K562 (cell line): ENCODE data around the gene KLRC3. TPM values are rescaled to one million over a fixed set of nuclear protein-coding genes. Genes with fewer than 3 reads are reported as not detected.
A peak's percentile ranks its signal among the peaks of the same experiment; 100 is the strongest.

Source experiments
- ARID4B ChIP-seq: sonication (generic); formaldehyde crosslinking; IDR thresholded peaks from 2 replicates; pipeline ENCODE4 v1.8.0; 2022; ENCODE audit warnings: mild to moderate bottlenecking, missing genetic modification reagents
- ATF3 ChIP-seq, 2 experiments: fragments of 450-650 bp in 1 of 2; sonication (generic) in 1 of 2; formaldehyde crosslinking in 1 of 2; IDR thresholded peaks in 1 of 2; conservative IDR thresholded peaks in 1 of 2; 2 replicates each; pipeline versions ENCODE4 v1.6.1 to v1.8.1; 2016 to 2023; ENCODE audit warnings: mild to moderate bottlenecking in 2 of 2, moderate library complexity in 2 of 2, inconsistent platforms in 1 of 2, missing genetic modification reagents in 1 of 2
- PML ChIP-seq: IDR thresholded peaks from 2 replicates; pipeline ENCODE4 v1.6.1; 2012; ENCODE audit warnings: low read length, inconsistent platforms
- PPARD ChIP-seq: fragments of 250-450 bp; sonication (Bioruptor Pico); IDR thresholded peaks from 2 replicates; pipeline ENCODE4 v1.8.0; 2022; ENCODE audit warnings: inconsistent platforms, mild to moderate bottlenecking, moderate library complexity
- PRMT5 ChIP-seq: sonication (generic); formaldehyde crosslinking; IDR thresholded peaks from 2 replicates; pipeline ENCODE4 v1.5.0; 2020; ENCODE audit warnings: missing genetic modification reagents
- RAD21 ChIP-seq, 2 experiments: fragments of 250-450 bp in 1 of 2; fragments of 450-650 bp in 1 of 2; sonication (Bioruptor Pico) in 1 of 2; formaldehyde crosslinking in 1 of 2; IDR thresholded peaks in 1 of 2; conservative IDR thresholded peaks in 1 of 2; 2 replicates each; pipeline versions ENCODE4 v1.4.0 to v1.8.0; 2020 to 2022; ENCODE audit warnings: mild to moderate bottlenecking in 2 of 2, moderate library complexity in 1 of 2
- TRIM24 ChIP-seq, 2 experiments: fragments of 450-650 bp; IDR thresholded peaks; 2 replicates each; pipeline ENCODE4 v1.6.1; 2016
- U2AF2 ChIP-seq: fragments of 200-400 bp; formaldehyde crosslinking; optimal IDR thresholded peaks from 2 replicates; pipeline ENCODE3; 2017; ENCODE audit warnings: low read depth, mild to moderate bottlenecking, low read length
- ZNF197 ChIP-seq: fragments of 200-800 bp; sonication (Bioruptor generic); IDR thresholded peaks from 2 replicates; pipeline ENCODE4 v1.6.1; 2016; ENCODE audit warnings: low read depth, missing genetic modification characterization, missing compliant biosample characterization
- ZNF3 ChIP-seq: fragments of 250-450 bp; sonication (Bioruptor Pico); IDR thresholded peaks from 2 replicates; pipeline ENCODE4 v1.5.0; 2021; ENCODE audit warnings: mild to moderate bottlenecking, moderate library complexity
- ZNF347 ChIP-seq: fragments of 450-650 bp; formaldehyde crosslinking; IDR thresholded peaks from 2 replicates; pipeline ENCODE4 v1.4.0; 2020; ENCODE audit warnings: low read depth, mild to moderate bottlenecking, moderate library complexity
- ZNF589 ChIP-seq: fragments of 200-800 bp; sonication (Bioruptor generic); IDR thresholded peaks from 2 replicates; pipeline ENCODE4 v1.6.1; 2016; ENCODE audit warnings: low read depth, missing genetic modification characterization, missing compliant biosample characterization
- polyA plus RNA-seq, 8 experiments: library from polyadenylated mRNA; depleted of rRNA in 4 of 8; stranded (reverse) in 5 of 8; unstranded in 3 of 8; fragments of >200 nt; fragmentation: Nextera tagmentation in 2 of 8; fragmentation: Illumina TruSeq in 1 of 8; extraction: Ambion mirVana in 2 of 8; extraction: Trizol in 1 of 8; gene quantifications; 2 replicates each; pipeline versions ENCODE4 v1.2.1 to v1.2.3, GENCODE V29; 2011 to 2014; ENCODE audit warnings: inconsistent platforms in 1 of 8, missing spikeins in 1 of 8
- total RNA-seq, 7 experiments: library from RNA; depleted of rRNA in 6 of 7; stranded (reverse); fragments of >200 nt in 6 of 7; fragmentation: Illumina TruSeq in 2 of 7; extraction: Trizol in 2 of 7; gene quantifications; 2 replicates each; pipeline versions ENCODE4 v1.2.1 to v1.2.3, GENCODE V29; 2011 to 2021; ENCODE audit warnings: low replicate concordance in 1 of 7
- TF ChIP-seq, protein P1 (sequence below): sonication (generic); formaldehyde crosslinking; IDR thresholded peaks from 2 replicates; pipeline ENCODE4 v1.4.0; 2020; ENCODE audit warnings: mild to moderate bottlenecking, missing genetic modification reagents
- TF ChIP-seq, protein P2 (sequence below): fragments of 250-450 bp; sonication (Bioruptor Pico); IDR thresholded peaks from 2 replicates; pipeline ENCODE4 v1.9.0; 2021; ENCODE audit warnings: mild to moderate bottlenecking
- TF ChIP-seq, protein P3 (sequence below): IDR thresholded peaks from 3 replicates; pipeline ENCODE4 v1.6.1; 2011; ENCODE audit warnings: borderline replicate concordance, mild to moderate bottlenecking, moderate library complexity; ENCODE audit not compliant: insufficient read length; ENCODE audit errors: extremely low read depth

Gene KLRC3
- total and polyA plus RNA-seq, 9 of the 15 experiments (the other 6 are each of a cell fraction or from before 2014, with no cell fraction given) = 0.09 to 0.32 (median 0.18) TPM; not detected in 5

- TF ChIP-seq, protein P1, sequence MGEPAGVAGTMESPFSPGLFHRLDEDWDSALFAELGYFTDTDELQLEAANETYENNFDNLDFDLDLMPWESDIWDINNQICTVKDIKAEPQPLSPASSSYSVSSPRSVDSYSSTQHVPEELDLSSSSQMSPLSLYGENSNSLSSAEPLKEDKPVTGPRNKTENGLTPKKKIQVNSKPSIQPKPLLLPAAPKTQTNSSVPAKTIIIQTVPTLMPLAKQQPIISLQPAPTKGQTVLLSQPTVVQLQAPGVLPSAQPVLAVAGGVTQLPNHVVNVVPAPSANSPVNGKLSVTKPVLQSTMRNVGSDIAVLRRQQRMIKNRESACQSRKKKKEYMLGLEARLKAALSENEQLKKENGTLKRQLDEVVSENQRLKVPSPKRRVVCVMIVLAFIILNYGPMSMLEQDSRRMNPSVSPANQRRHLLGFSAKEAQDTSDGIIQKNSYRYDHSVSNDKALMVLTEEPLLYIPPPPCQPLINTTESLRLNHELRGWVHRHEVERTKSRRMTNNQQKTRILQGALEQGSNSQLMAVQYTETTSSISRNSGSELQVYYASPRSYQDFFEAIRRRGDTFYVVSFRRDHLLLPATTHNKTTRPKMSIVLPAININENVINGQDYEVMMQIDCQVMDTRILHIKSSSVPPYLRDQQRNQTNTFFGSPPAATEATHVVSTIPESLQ (CRISPR knock-in tag) = no peak
- TF ChIP-seq, protein P2, sequence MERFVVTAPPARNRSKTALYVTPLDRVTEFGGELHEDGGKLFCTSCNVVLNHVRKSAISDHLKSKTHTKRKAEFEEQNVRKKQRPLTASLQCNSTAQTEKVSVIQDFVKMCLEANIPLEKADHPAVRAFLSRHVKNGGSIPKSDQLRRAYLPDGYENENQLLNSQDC (CRISPR knock-in tag) = no peak
- TF ChIP-seq, protein P3, sequence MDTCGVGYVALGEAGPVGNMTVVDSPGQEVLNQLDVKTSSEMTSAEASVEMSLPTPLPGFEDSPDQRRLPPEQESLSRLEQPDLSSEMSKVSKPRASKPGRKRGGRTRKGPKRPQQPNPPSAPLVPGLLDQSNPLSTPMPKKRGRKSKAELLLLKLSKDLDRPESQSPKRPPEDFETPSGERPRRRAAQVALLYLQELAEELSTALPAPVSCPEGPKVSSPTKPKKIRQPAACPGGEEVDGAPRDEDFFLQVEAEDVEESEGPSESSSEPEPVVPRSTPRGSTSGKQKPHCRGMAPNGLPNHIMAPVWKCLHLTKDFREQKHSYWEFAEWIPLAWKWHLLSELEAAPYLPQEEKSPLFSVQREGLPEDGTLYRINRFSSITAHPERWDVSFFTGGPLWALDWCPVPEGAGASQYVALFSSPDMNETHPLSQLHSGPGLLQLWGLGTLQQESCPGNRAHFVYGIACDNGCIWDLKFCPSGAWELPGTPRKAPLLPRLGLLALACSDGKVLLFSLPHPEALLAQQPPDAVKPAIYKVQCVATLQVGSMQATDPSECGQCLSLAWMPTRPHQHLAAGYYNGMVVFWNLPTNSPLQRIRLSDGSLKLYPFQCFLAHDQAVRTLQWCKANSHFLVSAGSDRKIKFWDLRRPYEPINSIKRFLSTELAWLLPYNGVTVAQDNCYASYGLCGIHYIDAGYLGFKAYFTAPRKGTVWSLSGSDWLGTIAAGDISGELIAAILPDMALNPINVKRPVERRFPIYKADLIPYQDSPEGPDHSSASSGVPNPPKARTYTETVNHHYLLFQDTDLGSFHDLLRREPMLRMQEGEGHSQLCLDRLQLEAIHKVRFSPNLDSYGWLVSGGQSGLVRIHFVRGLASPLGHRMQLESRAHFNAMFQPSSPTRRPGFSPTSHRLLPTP = no peak
- TF ChIP-seq ZNF589 (CRISPR knock-in tag) (no peak; the same call in 1 of the 2 replicates), ARID4B (CRISPR knock-in tag) (peak; percentile 76), TRIM24 (IDR thresholded peaks at IDR 0.05) (no peak), PRMT5 (CRISPR knock-in tag) (no peak), ZNF347 (CRISPR knock-in tag) (no peak), U2AF2 (no peak), ATF3 (IDR thresholded peaks at IDR 0.05) (no peak), ATF3 (CRISPR knock-in tag; conservative IDR thresholded peaks at IDR 0.05) (no peak), PPARD (CRISPR knock-in tag) (no peak), ZNF3 (no peak), PML (no peak), RAD21 (CRISPR knock-in tag; conservative IDR thresholded peaks at IDR 0.05 in 1 of 2, IDR thresholded peaks at IDR 0.05 in 1 of 2) (no peak), ZNF197 (CRISPR knock-in tag) (no peak)
These were observed 56.2 kb downstream of the KLRC3 start (continued) for GRCh38 chr12:10363914-10364814.
